ENCODE data around the gene PTPN3.

GRCh38 chr9:109382585-109382984 lies 115.5 kb downstream of the PTPN3 start:
- no peak for TF ChIP-seq CTCF (conservative IDR thresholded peaks at IDR 0.05; ENCODE audit: low read depth in 2 of 2)
- no peak for TF ChIP-seq STAT1 (IDR thresholded peaks at IDR 0.05; ENCODE audit: unreplicated experiment)
- no peak for TF ChIP-seq NANOG (IDR thresholded peaks at IDR 0.05; ENCODE audit: borderline replicate concordance)
- TF ChIP-seq CREB1 (CRISPR knock-in tag; IDR thresholded peaks at IDR 0.05; ENCODE audit: low read depth): no peak
- TF ChIP-seq JUNB (IDR thresholded peaks at IDR 0.05; ENCODE audit: unreplicated experiment): no peak
- no peak for TF ChIP-seq POLR2AphosphoS5 (IDR thresholded peaks at IDR 0.05; ENCODE audit: low read depth)
- TF ChIP-seq EZH2 (IDR thresholded peaks at IDR 0.05; ENCODE audit: low read depth, unreplicated experiment): no peak
- TF ChIP-seq, protein P1, sequence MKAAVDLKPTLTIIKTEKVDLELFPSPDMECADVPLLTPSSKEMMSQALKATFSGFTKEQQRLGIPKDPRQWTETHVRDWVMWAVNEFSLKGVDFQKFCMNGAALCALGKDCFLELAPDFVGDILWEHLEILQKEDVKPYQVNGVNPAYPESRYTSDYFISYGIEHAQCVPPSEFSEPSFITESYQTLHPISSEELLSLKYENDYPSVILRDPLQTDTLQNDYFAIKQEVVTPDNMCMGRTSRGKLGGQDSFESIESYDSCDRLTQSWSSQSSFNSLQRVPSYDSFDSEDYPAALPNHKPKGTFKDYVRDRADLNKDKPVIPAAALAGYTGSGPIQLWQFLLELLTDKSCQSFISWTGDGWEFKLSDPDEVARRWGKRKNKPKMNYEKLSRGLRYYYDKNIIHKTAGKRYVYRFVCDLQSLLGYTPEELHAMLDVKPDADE (IDR thresholded peaks at IDR 0.05): no peak
